ENCODE measurements around the gene CUL4A. TPM values are rescaled to one million over a fixed set of nuclear protein-coding genes. Genes with fewer than 3 reads are reported as not detected.
"Not testable (repeated sequence)": the region's sequence is repeated elsewhere in the genome, so short reads cannot be mapped to it uniquely, and the experiment has no call there.

The CUL4A gene
- total and polyA plus RNA-seq, 9 donors, result 52.4 to 72.3 (median 62.8) TPM

GRCh38 chr13:113232208-113233003, 23.0 kb downstream of the CUL4A start:
- no peak overlapping the region for H3K27ac ChIP-seq (ENCODE audit: low read length)
- H3K9me3 ChIP-seq (replicated peaks; ENCODE audit: control insufficient read depth, low read depth, low read length), result no peaks in the 10 kb centered on the region
- H3K4me3 ChIP-seq (ENCODE audit: low read length), result no peak overlapping the region
- H3K4me1 ChIP-seq (ENCODE audit: control insufficient read depth, insufficient read depth, low read length), result no peaks in the 10 kb centered on the region
- H3K27me3 ChIP-seq (ENCODE audit: control insufficient read depth, insufficient read depth, low read length), result no peaks in the 10 kb centered on the region
- no peak for DNase-seq
- WGBS (ENCODE audit: insufficient coverage), result 88% methylated on average over 15 of the region's 18 CpGs
- peaks cover 59% of the 10 kb centered on the region for H3K36me3 ChIP-seq (ENCODE audit: control insufficient read depth, insufficient read depth, low read length)

DNA sequence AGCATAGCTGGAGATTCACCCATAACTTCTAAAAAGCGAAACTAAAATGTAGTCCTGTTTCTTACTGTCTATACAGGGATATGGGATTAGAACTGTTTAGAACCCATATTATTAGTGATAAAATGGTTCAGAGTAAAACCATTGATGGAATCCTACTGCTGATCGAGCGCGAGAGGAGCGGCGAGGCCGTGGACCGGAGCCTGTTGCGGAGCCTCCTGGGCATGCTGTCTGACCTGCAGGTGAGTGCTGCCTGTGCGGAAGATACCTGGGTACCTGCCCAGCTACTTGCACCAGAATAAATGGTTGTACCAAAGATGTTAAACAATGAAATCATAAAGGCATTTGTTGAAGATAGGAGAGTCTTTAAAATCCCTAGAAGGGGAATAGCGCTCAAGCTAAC, 23.7 kb downstream of the CUL4A start:
- H3K9me3 ChIP-seq (replicated peaks; ENCODE audit: control insufficient read depth, low read depth, low read length), result no peaks in the 10 kb centered on the region
- no peaks in the 10 kb centered on the region for H3K4me1 ChIP-seq (ENCODE audit: control insufficient read depth, insufficient read depth, low read length)
- no peaks in the 10 kb centered on the region for H3K27me3 ChIP-seq (ENCODE audit: control insufficient read depth, insufficient read depth, low read length)
- no peak overlapping the region for H3K4me3 ChIP-seq (ENCODE audit: low read length)
- H3K36me3 ChIP-seq (ENCODE audit: control insufficient read depth, insufficient read depth, low read length), result peaks cover 58% of the 10 kb centered on the region
- 96% methylated on average over 8 of the region's 11 CpGs for WGBS (ENCODE audit: insufficient coverage)
- no peak overlapping the region for H3K27ac ChIP-seq (ENCODE audit: low read length)
- no peak for DNase-seq

DNA sequence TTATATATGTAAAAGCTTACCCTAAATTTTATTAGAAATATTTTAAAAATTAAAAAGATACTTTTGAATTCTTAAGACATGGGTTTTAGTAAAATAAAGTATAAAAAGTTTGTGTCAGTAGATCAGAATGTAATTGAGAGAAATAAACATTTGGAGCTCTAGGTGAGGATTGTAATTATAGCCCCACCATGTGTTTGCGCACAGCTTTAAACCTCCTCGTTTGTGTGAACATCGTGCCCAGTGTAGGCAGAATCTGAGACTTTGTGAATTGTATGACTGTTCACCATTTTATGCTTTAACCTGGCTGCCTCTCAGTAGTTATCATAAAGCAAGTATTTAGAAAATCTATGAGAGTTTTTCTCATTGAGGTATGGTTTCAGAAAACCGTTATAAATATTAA, 29.1 kb downstream of the CUL4A start:
- no peaks in the 10 kb centered on the region for H3K27me3 ChIP-seq (ENCODE audit: control insufficient read depth, insufficient read depth, low read length)
- no peak overlapping the region for H3K4me3 ChIP-seq (ENCODE audit: low read length)
- no peak overlapping the region for H3K27ac ChIP-seq (ENCODE audit: low read length)
- no peaks in the 10 kb centered on the region for H3K9me3 ChIP-seq (replicated peaks; ENCODE audit: control insufficient read depth, low read depth, low read length)
- no peaks in the 10 kb centered on the region for H3K4me1 ChIP-seq (ENCODE audit: control insufficient read depth, insufficient read depth, low read length)
- DNase-seq, result no peak
- H3K36me3 ChIP-seq (ENCODE audit: control insufficient read depth, insufficient read depth, low read length), result peaks cover 65% of the 10 kb centered on the region
- 80% methylated on average over 1 of the region's 4 CpGs for WGBS (ENCODE audit: insufficient coverage)

DNA sequence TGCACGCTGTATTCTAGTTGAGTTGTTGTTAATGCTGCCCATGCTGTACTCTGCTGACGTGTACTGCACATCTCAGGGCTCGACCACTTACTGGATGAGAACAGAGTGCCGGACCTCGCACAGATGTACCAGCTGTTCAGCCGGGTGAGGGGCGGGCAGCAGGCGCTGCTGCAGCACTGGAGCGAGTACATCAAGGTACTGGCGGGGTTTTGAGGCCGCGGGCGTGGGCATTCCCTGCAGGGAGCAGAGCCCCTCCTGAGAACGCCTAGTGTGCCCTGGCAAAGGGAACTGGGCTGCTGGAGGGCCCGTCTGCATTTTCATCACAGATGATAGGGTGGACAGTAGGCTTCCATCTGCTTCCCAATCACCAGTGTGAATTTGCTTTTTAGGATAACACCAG, 29.9 kb downstream of the CUL4A start:
- no peak for DNase-seq
- Histone ChIP-seq H3K4me1 (ENCODE audit: control insufficient read depth, insufficient read depth, low read length) (no peaks in the 10 kb centered on the region), H3K27me3 (ENCODE audit: control insufficient read depth, insufficient read depth, low read length) (no peaks in the 10 kb centered on the region), H3K36me3 (ENCODE audit: control insufficient read depth, insufficient read depth, low read length) (peaks cover 67% of the 10 kb centered on the region), H3K4me3 (ENCODE audit: low read length) (no peak overlapping the region), H3K27ac (ENCODE audit: low read length) (no peak overlapping the region), H3K9me3 (replicated peaks; ENCODE audit: control insufficient read depth, low read depth, low read length) (no peaks in the 10 kb centered on the region)
- 85% methylated on average over 15 of the region's 15 CpGs for WGBS (ENCODE audit: insufficient coverage)

DNA sequence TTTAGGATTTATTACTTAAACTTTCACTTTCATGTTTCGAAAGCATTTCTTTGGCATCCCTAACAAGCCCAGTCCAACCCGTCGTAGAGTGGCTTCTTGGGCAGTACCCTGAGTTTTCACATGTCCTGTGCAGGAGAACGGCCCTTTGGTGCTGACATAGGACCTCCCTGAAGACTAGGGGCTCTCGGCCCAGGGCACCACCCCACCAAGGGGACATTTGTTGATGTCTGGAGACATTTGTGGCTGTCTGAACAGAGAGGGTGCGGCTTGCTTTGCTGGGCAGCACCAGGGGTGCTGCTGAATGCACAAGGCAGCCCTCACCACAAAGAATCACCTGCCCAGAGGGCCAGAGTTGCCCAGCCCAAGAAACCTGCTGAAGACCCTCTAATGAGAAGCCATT, 30.6 kb downstream of the CUL4A start:
- Histone ChIP-seq H3K36me3 (ENCODE audit: control insufficient read depth, insufficient read depth, low read length) (peaks cover 66% of the 10 kb centered on the region), H3K4me1 (ENCODE audit: control insufficient read depth, insufficient read depth, low read length) (no peaks in the 10 kb centered on the region), H3K27ac (ENCODE audit: low read length) (no peak overlapping the region), H3K4me3 (ENCODE audit: low read length) (no peak overlapping the region), H3K9me3 (replicated peaks; ENCODE audit: control insufficient read depth, low read depth, low read length) (no peaks in the 10 kb centered on the region), H3K27me3 (ENCODE audit: control insufficient read depth, insufficient read depth, low read length) (no peaks in the 10 kb centered on the region)
- 100% methylated on average over 4 of the region's 6 CpGs for WGBS (ENCODE audit: insufficient coverage)
- DNase-seq, result no peak

DNA sequence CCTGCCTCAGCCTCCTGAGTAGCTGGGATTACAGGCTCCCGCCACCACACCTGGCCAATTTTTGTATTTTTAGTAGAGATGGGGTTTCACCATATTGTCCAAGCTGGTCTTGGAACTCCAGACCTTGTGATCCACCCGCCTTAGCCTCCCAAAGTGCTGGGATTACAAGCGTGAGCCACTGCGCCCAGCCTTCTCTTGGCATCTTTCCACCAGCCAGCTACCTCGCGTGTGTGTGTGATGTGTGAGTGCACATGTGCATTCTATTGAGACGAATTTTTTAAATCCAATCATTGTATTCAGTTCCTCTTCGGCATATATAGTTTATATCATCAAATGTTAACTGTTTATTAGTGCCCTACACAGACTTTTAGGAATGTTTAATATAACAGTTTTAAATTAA, 32.2 kb downstream of the CUL4A start:
- no CpG with 5 or more reads among the region's 8 CpGs for WGBS (ENCODE audit: insufficient coverage)
- not testable (repeated sequence) for H3K4me1 ChIP-seq (ENCODE audit: control insufficient read depth, insufficient read depth, low read length); H3K9me3 ChIP-seq (replicated peaks; ENCODE audit: control insufficient read depth, low read depth, low read length); H3K27ac ChIP-seq (ENCODE audit: low read length); H3K4me3 ChIP-seq (ENCODE audit: low read length); H3K27me3 ChIP-seq (ENCODE audit: control insufficient read depth, insufficient read depth, low read length); DNase-seq
- H3K36me3 ChIP-seq (ENCODE audit: control insufficient read depth, insufficient read depth, low read length), result peaks cover 75% of the 10 kb centered on the region

DNA sequence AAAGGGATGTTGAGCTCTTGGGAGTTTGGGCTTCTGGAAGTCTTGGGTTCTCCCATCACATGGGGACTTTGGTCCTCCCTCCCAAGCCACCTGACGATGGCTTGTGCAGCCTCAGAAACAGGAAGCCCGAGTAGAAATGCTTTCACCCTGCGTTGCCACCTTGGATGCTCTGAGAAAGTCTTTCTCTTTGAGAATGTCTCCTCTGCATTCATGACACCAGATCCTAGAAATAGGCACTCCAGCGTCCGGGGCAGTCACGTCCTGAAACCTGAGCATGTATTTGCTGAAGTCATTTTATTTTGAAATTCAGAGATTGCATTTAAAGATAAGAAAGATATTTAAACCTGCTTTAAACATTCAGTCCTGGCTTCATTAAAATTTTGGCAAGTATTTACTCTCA, 34.4 kb downstream of the CUL4A start:
- Histone ChIP-seq H3K4me3 (ENCODE audit: low read length) (no peak overlapping the region), H3K27ac (ENCODE audit: low read length) (no peak overlapping the region), H3K4me1 (ENCODE audit: control insufficient read depth, insufficient read depth, low read length) (no peaks in the 10 kb centered on the region), H3K36me3 (ENCODE audit: control insufficient read depth, insufficient read depth, low read length) (peaks cover 83% of the 10 kb centered on the region), H3K27me3 (ENCODE audit: control insufficient read depth, insufficient read depth, low read length) (no peaks in the 10 kb centered on the region), H3K9me3 (replicated peaks; ENCODE audit: control insufficient read depth, low read depth, low read length) (no peaks in the 10 kb centered on the region)
- DNase-seq, result no peak
- 93% methylated on average over 3 of the region's 6 CpGs for WGBS (ENCODE audit: insufficient coverage)

- Histone ChIP-seq H3K36me3 (ENCODE audit: control insufficient read depth, insufficient read depth, low read length) (peaks cover 83% of the 10 kb centered on the region), H3K27me3 (ENCODE audit: control insufficient read depth, insufficient read depth, low read length) (no peaks in the 10 kb centered on the region), H3K4me1 (ENCODE audit: control insufficient read depth, insufficient read depth, low read length) (no peaks in the 10 kb centered on the region), H3K27ac (ENCODE audit: low read length) (no peak overlapping the region), H3K9me3 (replicated peaks; ENCODE audit: control insufficient read depth, low read depth, low read length) (no peaks in the 10 kb centered on the region), H3K4me3 (ENCODE audit: low read length) (no peak overlapping the region)
- 100% methylated on average over 1 of the region's 10 CpGs for WGBS (ENCODE audit: insufficient coverage)
- DNase-seq, result no peak
These were observed 36.7 kb downstream of the CUL4A start for GRCh38 chr13:113245849-113246796.

GRCh38 chr13:113252516-113253095, 43.2 kb downstream of the CUL4A start:
- DNase-seq, result no peak
- WGBS (ENCODE audit: insufficient coverage), result 94% methylated on average over 11 of the region's 11 CpGs
- Histone ChIP-seq H3K36me3 (ENCODE audit: control insufficient read depth, insufficient read depth, low read length) (peaks cover 74% of the 10 kb centered on the region), H3K4me1 (ENCODE audit: control insufficient read depth, insufficient read depth, low read length) (no peaks in the 10 kb centered on the region), H3K27ac (ENCODE audit: low read length) (no peak overlapping the region), H3K27me3 (ENCODE audit: control insufficient read depth, insufficient read depth, low read length) (no peaks in the 10 kb centered on the region), H3K9me3 (replicated peaks; ENCODE audit: control insufficient read depth, low read depth, low read length) (no peaks in the 10 kb centered on the region), H3K4me3 (ENCODE audit: low read length) (no peak overlapping the region)

DNA sequence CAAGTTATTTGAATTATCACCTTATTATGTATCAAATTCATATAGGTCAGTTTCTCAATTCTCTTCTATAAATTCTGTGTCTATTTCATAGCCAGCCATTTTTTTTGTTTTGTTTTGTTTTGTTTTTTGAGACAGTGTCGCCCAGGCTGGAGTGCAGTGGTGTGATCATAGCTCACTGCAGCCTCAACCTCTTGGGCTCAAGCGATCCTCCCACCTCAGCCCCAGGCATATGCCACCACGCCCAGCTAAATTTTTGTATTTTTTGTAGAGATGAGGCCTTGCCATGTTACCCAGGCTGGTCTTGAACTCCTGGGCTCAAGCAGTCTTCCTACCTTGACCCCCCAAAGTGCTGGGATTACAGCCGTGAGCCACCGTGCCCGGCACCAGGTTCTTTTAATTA, 48.5 kb downstream of the CUL4A start:
- H3K4me3 ChIP-seq (ENCODE audit: low read length); H3K27ac ChIP-seq (ENCODE audit: low read length); H3K27me3 ChIP-seq (ENCODE audit: control insufficient read depth, insufficient read depth, low read length); H3K4me1 ChIP-seq (ENCODE audit: control insufficient read depth, insufficient read depth, low read length); H3K9me3 ChIP-seq (replicated peaks; ENCODE audit: control insufficient read depth, low read depth, low read length); DNase-seq: not testable (repeated sequence)
- H3K36me3 ChIP-seq (ENCODE audit: control insufficient read depth, insufficient read depth, low read length), result peaks cover 51% of the 10 kb centered on the region
- 100% methylated on average over 1 of the region's 6 CpGs for WGBS (ENCODE audit: insufficient coverage)
